GM20431 (cell line): ENCODE measurements around the gene VPS41.

Experiments
- in situ Hi-C: fragments of 300-500 bp; cut with MseI, MboI; formaldehyde crosslinking; loops from one replicate; pipeline ENCODE4 v1.15.0; 2020; ENCODE audit warnings: low sequenced_read_pairs; ENCODE audit not compliant: unreplicated experiment

VPS41 gene

GRCh38 chr7:38753347-38753746 lies 155.6 kb downstream of the VPS41 start:
- in situ Hi-C loops, result no loop called here

- in situ Hi-C loops, result no loop called here
These were observed 157.6 kb downstream of the VPS41 start for GRCh38 chr7:38751416-38751815.

DNA sequence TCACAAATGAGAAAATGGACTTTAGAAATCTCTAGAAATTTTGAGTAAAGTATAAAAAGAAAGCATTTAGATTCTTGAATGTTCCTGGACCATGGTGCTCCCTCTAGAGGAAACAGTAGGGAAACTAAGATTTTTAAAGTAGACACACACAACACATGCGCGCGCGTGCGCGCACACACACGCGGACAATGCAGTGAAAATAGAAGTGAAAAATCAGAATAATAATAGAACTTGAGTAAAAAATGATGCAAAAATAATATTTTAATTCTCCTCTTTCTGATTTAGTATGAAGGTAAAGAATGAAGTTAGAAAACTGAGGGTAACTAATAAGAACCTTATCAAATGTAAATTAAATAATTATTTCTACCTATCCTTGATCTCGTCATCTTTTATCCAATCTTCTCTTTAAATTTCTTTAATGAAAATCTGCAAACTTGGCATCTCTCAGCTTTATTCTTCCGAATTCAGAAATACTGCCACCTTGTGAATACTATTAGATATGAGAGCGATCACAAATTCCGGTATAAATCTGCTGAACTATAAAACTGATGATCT lies 160.9 kb downstream of the VPS41 start:
- in situ Hi-C loops, result no loop called here

- in situ Hi-C loops, result no loop called here
These were observed 162.6 kb downstream of the VPS41 start for GRCh38 chr7:38746438-38746837.

GRCh38 chr7:38744746-38745145 lies 164.2 kb downstream of the VPS41 start:
- in situ Hi-C loops, result no loop called here

DNA sequence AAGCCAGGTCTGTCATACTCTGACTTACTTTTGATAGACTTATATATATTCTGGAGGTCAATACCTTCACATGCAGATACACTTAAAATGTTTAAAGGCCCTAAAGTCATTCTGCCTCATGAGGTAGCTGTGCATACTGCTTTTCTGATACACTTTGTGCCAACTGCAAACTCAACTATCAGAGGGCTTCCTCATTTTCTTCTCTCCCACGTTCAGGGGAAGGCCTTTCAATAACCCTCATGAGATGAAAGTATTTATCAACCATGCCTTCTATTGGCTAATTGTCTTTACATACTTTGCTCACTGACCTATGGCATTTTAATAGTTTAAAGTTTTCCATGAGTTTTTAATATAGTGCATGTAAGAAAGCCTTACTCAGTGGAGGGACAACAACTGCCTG lies 165.1 kb downstream of the VPS41 start:
- in situ Hi-C loops, result no loop called here

- in situ Hi-C loops, result no loop called here
These were observed 168.9 kb downstream of the VPS41 start for GRCh38 chr7:38740041-38740440.

DNA sequence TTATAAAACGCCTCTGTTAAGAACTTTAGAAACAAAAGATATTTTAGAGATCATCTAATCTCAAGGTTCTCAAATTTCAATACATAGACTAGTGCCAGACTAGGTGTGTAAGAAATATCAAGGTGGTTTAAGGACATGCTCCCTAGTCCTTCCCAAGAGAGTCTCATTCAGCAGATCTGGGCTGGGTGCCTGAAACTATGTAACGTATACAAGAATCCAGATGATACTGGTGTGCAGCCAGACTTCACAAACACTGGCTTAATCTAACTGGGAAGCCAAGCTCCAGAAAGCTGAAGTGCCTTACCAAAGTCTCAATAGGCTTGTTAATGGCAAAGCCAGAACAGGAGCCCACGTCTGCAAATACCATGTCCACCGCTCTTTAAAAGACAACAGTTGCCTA lies 172.9 kb downstream of the VPS41 start:
- in situ Hi-C loops, result no loop called here

GRCh38 chr7:38731215-38731614 lies 177.8 kb downstream of the VPS41 start:
- in situ Hi-C loops, result no loop called here

GRCh38 chr7:38728145-38728544 lies 180.8 kb downstream of the VPS41 start:
- in situ Hi-C loops, result no loop called here

DNA sequence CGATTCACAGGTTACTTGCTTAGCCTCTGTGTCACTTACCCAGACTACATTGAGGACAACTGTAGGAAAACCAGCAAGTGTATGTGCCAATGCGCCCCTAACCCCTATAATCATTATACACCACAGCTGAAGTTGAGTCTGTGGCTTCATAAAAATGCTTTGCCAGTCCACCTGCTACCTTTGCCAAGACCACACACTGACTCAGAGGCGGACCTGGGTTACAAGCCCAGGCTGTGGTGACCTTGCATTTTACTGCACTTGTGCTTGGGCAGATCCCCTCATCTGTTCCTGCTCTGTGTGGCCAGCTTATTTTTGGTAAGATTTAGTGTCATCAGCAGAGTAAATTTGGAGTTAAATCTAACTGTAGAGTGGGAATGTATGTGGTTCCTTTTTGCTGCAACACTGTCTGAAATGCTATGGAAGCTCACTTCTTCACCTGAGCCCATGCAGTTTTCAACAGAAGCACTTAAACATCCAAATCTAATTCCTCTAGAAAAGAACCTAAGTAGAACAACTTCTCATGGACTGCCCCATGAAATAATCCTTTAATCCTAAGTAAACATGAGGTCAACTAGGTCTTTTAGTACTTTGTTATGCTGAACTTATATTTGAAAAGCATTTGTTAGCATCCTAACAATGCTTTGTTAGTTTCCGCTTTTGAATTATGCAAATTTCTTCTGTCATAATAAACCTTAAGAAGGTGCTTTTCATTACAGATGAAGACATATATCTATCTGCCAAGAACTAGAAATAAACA lies 181.6 kb downstream of the VPS41 start:
- in situ Hi-C loops, result no loop called here

DNA sequence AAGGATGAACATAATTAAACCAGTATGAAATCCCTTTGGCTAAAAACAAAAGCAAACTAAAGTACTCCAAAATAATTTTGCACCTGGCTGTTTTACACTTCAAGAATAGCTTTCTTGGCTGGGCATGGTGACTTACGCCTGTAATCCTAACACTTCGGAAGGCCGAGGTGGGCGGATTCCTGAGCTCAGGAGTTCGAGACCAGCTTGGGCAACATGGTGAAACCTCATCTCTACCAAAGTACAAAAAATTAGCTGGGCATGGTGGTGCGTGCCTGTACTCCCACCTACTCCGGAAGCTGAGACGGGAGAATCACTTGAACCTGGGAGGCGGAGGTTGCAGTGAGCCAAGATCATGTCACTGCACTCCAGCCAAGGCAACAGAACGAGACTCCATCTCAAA lies 185.7 kb downstream of the VPS41 start:
- in situ Hi-C loops, result no loop called here

DNA sequence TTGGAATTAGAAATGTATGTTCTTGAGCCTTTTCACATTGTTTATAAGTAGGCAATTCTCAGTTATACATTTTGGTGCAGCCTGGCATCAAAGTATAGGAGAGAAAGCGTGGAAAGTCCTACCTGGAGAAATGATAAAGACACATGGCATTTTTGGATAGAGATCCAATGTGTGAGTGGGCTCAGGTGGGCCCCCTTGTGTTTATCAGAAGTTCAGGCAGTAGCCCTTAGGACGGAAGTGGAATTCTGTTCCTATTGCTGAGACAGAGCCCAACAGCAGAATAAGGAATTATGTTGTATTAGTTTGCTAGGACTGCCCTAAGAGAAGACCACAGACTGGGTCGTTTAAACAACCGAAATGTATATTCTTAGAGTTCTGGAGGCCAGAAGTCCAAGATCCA lies 192.6 kb downstream of the VPS41 start:
- in situ Hi-C loops, result no loop called here

DNA sequence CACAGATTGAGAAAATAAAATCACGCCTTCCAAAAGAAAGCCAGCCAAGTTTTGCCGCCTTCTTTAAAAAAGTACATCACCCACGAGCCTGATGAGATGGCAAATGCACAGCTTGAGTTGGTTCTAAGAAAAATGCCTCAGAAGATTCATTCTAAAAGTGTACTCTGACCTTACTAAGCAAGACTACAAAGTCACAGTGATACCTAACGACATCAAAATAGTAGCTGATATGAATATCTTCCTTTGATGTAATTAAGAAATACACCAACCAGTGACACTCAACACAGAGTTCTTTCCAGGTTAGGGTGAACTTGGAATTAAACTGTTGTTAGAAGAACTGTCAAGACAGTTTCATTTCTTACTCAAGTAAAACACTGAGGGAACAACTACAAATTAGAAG lies 199.9 kb downstream of the VPS41 start:
- in situ Hi-C loops, result no loop called here

DNA sequence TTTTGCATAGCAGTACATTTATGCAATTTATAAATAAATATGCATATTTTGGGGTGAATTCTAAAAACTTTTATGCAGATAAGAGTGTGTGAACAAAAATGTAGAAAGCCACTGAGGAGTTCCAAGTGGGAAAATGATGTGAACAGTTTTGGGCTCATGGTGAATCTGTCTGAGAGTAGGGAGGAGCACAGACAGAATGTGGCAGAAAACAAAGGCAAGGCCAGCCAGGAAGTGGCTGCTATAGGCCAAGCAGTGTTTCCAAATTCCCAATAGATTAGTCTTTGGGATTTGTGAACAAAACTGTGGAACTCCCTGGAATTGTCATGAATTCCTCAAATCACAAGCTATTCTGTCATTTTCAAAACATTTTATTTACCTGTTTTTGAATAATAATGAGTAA lies 204.2 kb downstream of the VPS41 start:
- in situ Hi-C loops, result no loop called here

- in situ Hi-C loops, result no loop called here
These were observed 204.9 kb downstream of the VPS41 start for GRCh38 chr7:38704041-38704547.

DNA sequence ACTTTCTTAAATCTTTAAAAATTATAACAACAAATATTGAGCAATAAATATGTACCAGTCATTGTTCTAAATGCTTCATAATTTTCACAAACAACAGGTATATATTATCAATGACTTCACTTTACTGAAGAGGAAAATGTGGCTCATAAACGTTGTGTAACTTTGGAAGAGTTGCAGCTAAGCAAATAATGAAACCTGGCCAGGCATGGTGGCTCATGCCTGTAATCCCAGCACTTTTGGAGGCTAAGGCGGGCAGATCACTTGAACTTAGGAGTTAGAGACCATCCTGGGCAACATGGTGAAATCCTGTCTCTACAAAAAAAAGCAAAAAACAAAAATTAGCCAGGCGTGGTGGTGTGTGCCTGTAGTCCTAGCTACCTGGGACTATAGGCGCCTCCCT lies 205.9 kb downstream of the VPS41 start:
- in situ Hi-C loops, result no loop called here

DNA sequence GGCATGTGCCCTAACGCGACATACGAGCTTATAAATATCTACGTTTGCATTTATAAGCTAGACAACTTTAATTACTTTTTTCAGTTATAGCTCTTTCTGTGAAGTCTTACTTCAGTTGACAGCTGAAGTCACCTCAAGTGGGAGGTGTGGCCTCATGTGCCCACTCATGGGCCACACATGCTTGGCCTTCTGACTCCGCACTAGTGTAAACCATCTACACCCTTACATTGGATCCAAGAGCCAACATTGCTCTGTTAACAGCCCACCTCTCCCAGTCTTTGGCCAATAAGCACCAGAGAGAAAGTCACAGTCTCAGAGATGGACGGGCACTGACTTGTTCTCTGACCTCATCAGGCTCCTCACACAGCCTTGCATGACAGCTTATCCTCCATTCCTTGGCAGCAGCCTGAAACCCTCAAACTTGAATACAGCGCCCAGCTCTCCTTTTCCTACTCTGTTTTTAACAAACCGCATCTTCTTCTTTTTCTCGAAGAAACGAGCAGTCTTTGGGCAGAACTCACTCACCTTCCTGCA lies 206.9 kb downstream of the VPS41 start:
- in situ Hi-C loops, result no loop called here

- in situ Hi-C loops, result no loop called here
These were observed 208.9 kb downstream of the VPS41 start for GRCh38 chr7:38700116-38700515.

- in situ Hi-C loops, result no loop called here
These were observed 209.5 kb downstream of the VPS41 start for GRCh38 chr7:38699471-38699870.

DNA sequence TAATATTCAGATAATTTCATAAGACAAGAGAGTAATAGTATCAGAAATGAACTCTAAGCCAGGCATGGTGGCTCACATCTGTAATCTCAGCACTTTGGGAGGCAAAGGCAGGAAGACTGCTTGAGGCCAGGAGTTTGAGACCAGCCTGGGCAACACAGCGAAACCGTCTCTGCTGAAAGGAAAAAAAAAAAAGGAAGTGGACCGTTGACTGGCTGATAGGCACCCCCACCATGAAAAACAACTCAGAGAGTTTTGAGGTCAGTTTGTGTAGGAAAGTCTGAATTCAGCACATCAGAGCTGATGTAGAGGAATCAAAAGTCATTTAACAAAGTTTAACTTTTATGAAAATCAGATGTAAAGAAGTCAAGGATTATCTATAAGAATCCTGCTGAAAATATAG lies 214.7 kb downstream of the VPS41 start:
- in situ Hi-C loops, result no loop called here

DNA sequence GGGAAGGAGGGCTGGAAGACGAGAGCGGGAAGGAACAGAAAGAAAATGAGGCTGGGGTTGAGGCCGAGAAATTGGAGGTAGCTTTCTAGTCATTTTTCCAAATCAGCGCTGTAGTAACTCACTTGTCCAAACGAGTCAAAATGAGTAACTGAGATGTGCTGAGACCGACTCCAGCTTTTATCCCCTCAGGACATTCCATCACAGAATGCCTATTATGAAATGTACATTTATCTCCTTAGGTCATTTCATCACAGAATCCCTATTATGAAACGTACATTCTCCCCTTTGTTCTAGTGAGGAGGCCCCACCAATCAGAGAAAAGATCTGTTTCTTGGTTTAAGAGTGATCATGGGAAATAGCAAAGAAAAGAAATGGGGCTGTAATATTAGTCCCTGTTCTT lies 222.1 kb downstream of the VPS41 start:
- in situ Hi-C loops, result no loop called here
